ENCODE results near the gene CPEB3. TPM values are rescaled to one million over a fixed set of nuclear protein-coding genes. Genes with fewer than 3 reads are reported as not detected.

CPEB3 gene
- total RNA-seq, 1 experiment from 2014 or later: 2.8 TPM

GRCh38 chr10:92003258-92003657, 287.6 kb downstream of the CPEB3 start:
- DNase-seq (ENCODE audit: unreplicated experiment): no peak
- intact Hi-C loops (cut with micrococcal nuclease): no loop called here
- Mint-ChIP-seq H3K36me3 (ENCODE audit: insufficient read depth, unreplicated experiment) (peaks cover 65% of the 10 kb centered on the region), H3K4me3 (ENCODE audit: unreplicated experiment) (no peak overlapping the region), H3K27ac (ENCODE audit: low read depth, unreplicated experiment) (no peak overlapping the region), H3K4me1 (ENCODE audit: insufficient read depth, unreplicated experiment) (no peaks in the 10 kb centered on the region), H3K9me3 (ENCODE audit: unreplicated experiment) (peaks cover 5% of the 10 kb centered on the region), H3K27me3 (ENCODE audit: insufficient read depth, unreplicated experiment) (no peaks in the 10 kb centered on the region)
- POLR2A ChIA-PET: interaction anchor here (0.6 to 1.0 kb wide), 2 partner anchors 9 to 57 kb away, joined by 3 to 4 read pairs; no protein-coding TSS in a partner anchor
- no peak for TF ChIP-seq CTCF (IDR thresholded peaks at IDR 0.05; ENCODE audit: unreplicated experiment)
- no TSS peak for BruUV-seq (replicated peaks)
- CTCF ChIA-PET: interaction anchor here (1.0 kb wide), 1 partner anchor 24 kb away, joined by 3 read pairs; no protein-coding TSS in a partner anchor

- H3K4me3 Mint-ChIP-seq (ENCODE audit: unreplicated experiment): no peak overlapping the region
- DNase-seq (ENCODE audit: unreplicated experiment): no peak
- intact Hi-C loops (cut with micrococcal nuclease): no loop called here
- H3K4me1 Mint-ChIP-seq (ENCODE audit: insufficient read depth, unreplicated experiment): no peaks in the 10 kb centered on the region
- H3K27ac Mint-ChIP-seq (ENCODE audit: low read depth, unreplicated experiment): no peak overlapping the region
- TF ChIP-seq CTCF (IDR thresholded peaks at IDR 0.05; ENCODE audit: unreplicated experiment): no peak
- H3K27me3 Mint-ChIP-seq (ENCODE audit: insufficient read depth, unreplicated experiment): no peaks in the 10 kb centered on the region
- ChIA-PET CTCF (interaction anchor here (0.6 kb wide), 1 partner anchor 324 kb away, joined by 3 read pairs; no protein-coding TSS in a partner anchor), POLR2A (interaction anchor here (0.6 kb wide), 1 partner anchor 22 kb away, joined by 3 read pairs; no protein-coding TSS in a partner anchor)
- peaks cover 5% of the 10 kb centered on the region for H3K9me3 Mint-ChIP-seq (ENCODE audit: unreplicated experiment)
- BruUV-seq (replicated peaks): no TSS peak
- peaks cover 69% of the 10 kb centered on the region for H3K36me3 Mint-ChIP-seq (ENCODE audit: insufficient read depth, unreplicated experiment)
These were observed 288.9 kb downstream of the CPEB3 start for GRCh38 chr10:92001995-92002394.

- Mint-ChIP-seq H3K36me3 (ENCODE audit: insufficient read depth, unreplicated experiment) (peaks cover 70% of the 10 kb centered on the region), H3K27me3 (ENCODE audit: insufficient read depth, unreplicated experiment) (no peaks in the 10 kb centered on the region), H3K9me3 (ENCODE audit: unreplicated experiment) (peaks cover 5% of the 10 kb centered on the region), H3K4me3 (ENCODE audit: unreplicated experiment) (no peak overlapping the region), H3K27ac (ENCODE audit: low read depth, unreplicated experiment) (no peak overlapping the region), H3K4me1 (ENCODE audit: insufficient read depth, unreplicated experiment) (no peaks in the 10 kb centered on the region)
- BruUV-seq (replicated peaks): no TSS peak
- POLR2A ChIA-PET: interaction anchor here (0.6 kb wide), 1 partner anchor 22 kb away, joined by 3 read pairs; no protein-coding TSS in a partner anchor
- intact Hi-C loops (cut with micrococcal nuclease): no loop called here
- no peak for TF ChIP-seq CTCF (IDR thresholded peaks at IDR 0.05; ENCODE audit: unreplicated experiment)
- CTCF ChIA-PET: interaction anchor here (0.6 kb wide), 2 partner anchors 324 to 437 kb away, joined by 3 read pairs; no protein-coding TSS in a partner anchor
- no peak for DNase-seq (ENCODE audit: unreplicated experiment)
These were observed 289.3 kb downstream of the CPEB3 start for GRCh38 chr10:92001581-92001980.

Other genes starting within 250 kb of the CPEB3 start
- 52.1 and 53.1 TPM in 2 replicates for gene MARCHF5, start 89 bp upstream of the CPEB3 start, total RNA-seq (2022)